Stimulated activated effector memory CD8-positive, alpha-beta T cell treated with anti-CD3 and anti-CD28 coated beads, Interleukin-12 subunit alpha, Interleukin-12 subunit beta, amount 100 ng/mL, for 72 hours (primary cell): Measurements from ENCODE around the gene HAX1.
"Not testable (repeated sequence)": the region's sequence is repeated elsewhere in the genome, so short reads cannot be mapped to it uniquely, and the experiment has no call there.

Source experiments
- ATAC-seq: fragments of 150-1000 bp; cut with Tn5 transposase; 2 replicates; pipeline ENCODE4 v1.10.0; 2021
- DNase-seq, 2 donors: peaks; one replicate each; pipeline ENCODE4 v3.0.0; 2021 to 2022; ENCODE audit warnings: low spot score in 2 of 2
- H3K27ac Mint-ChIP-seq: one replicate; pipeline ENCODE4 v1.8.0; 2022; ENCODE audit warnings: mild to moderate bottlenecking, mixed read lengths
- H3K36me3 Mint-ChIP-seq: one replicate; pipeline ENCODE4 v1.8.0; 2022; ENCODE audit warnings: mild to moderate bottlenecking, mixed read lengths
- H3K4me1 Mint-ChIP-seq: one replicate; pipeline ENCODE4 v1.8.0; 2022; ENCODE audit warnings: mixed read lengths
- H3K4me3 Mint-ChIP-seq: one replicate; pipeline ENCODE4 v1.8.0; 2022; ENCODE audit warnings: mild to moderate bottlenecking, mixed read lengths
- H3K9me3 Mint-ChIP-seq: one replicate; pipeline ENCODE4 v1.8.0; 2022; ENCODE audit warnings: mixed read lengths

HAX1 gene

GRCh38 chr1:154272217-154272998, at the start of gene HAX1:
Gene HAX1, plus strand, starts transcription at chr1:154272629. Its CDS starts 95 bp downstream, at chr1:154272724.
- DNase-seq: peak; percentile 84 to 96
- Mint-ChIP-seq H3K27ac (peak within 1 kb of the TSS; percentile 99), H3K36me3 (peaks cover 90% of the 10 kb centered on the region), H3K4me3 (peak within 1 kb of the TSS; percentile 98), H3K9me3 (no peaks in the 10 kb centered on the region), H3K4me1 (peaks cover 49% of the 10 kb centered on the region)
- peak; percentile 95 for ATAC-seq

DNA sequence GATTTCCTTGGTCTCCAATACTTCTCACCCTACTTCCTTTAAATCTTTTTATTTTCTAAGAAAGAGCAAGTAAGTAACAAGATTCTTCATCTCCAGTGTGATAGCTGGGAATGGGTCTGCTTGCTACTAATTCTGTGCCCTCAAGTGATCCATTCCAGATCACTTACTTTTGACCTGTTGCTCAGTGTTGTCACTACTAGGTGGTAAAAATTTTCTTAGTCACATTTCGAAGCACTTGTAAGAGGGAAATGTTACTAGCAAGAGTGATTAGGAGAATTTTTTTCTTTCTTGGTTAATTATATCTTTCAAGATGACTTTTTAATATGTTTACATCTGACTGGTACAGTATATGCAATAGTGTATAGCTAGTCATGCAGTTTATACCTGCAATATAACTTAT, 49.5 kb upstream of the HAX1 start:
- ATAC-seq: no peak
- peaks cover 63% of the 10 kb centered on the region for H3K4me1 Mint-ChIP-seq
- H3K4me3 Mint-ChIP-seq: peak overlapping the region; percentile 94
- no peaks in the 10 kb centered on the region for H3K9me3 Mint-ChIP-seq
- DNase-seq: no peak
- peaks cover 100% of the 10 kb centered on the region for H3K36me3 Mint-ChIP-seq
- H3K27ac Mint-ChIP-seq: peak overlapping the region; percentile 98

DNA sequence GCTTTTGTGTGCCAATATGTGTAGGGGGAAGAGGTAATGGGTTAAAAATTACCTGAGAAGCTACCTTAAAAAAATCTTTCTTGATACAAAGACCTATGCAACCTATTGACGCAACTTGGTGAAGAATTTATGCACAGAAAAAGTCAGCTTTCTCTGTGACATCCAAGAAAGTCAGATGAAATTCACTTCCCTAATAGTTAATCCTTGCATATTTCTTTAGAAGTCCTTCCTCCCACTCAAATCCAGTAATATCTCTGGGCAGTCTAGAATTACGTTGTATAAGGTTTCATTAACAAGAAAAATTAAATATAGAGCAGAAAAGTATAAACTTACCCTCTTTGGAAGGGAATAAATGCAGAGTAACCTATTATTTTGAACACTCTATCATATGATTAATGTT, 48.8 kb upstream of the HAX1 start:
- Mint-ChIP-seq H3K36me3 (peaks cover 100% of the 10 kb centered on the region), H3K27ac (peak overlapping the region; percentile 98), H3K9me3 (no peaks in the 10 kb centered on the region), H3K4me1 (peaks cover 56% of the 10 kb centered on the region), H3K4me3 (peak overlapping the region; percentile 94)
- DNase-seq (no peak), ATAC-seq (no peak)

DNA sequence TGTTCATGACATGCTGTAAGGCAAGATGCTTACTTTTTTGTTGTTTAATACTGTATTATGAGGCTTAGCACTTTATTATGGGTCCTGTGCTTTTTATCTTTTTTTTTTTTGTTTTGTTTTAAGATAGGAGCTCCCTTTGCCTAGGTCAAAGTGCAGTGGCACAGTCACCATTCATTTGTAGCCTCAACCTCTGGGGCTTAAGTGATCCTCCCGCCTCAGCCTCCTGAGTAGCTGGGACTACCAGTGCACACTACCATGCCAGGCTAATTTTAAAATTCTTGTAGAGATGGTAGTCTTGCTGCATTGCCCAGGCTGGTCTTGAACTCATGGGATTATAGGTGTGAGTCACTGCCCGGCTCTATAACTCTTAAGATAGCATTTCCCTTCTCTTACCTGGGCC, 47.1 kb upstream of the HAX1 start:
- no peak for ATAC-seq
- Mint-ChIP-seq H3K9me3 (no peaks in the 10 kb centered on the region), H3K4me3 (no peak overlapping the region), H3K27ac (peak overlapping the region; percentile 98), H3K4me1 (peaks cover 47% of the 10 kb centered on the region), H3K36me3 (peaks cover 100% of the 10 kb centered on the region)
- DNase-seq: no peak

- H3K4me1 Mint-ChIP-seq, ATAC-seq, DNase-seq, H3K9me3 Mint-ChIP-seq, H3K4me3 Mint-ChIP-seq: not testable (repeated sequence)
- Mint-ChIP-seq H3K27ac (peak overlapping the region; percentile 74), H3K36me3 (peaks cover 100% of the 10 kb centered on the region)
Observed at GRCh38 chr1:154231112-154231511, 41.3 kb upstream of the HAX1 start.

- H3K4me1 Mint-ChIP-seq, ATAC-seq, DNase-seq, H3K9me3 Mint-ChIP-seq, H3K4me3 Mint-ChIP-seq: not testable (repeated sequence)
- Mint-ChIP-seq H3K36me3 (peaks cover 100% of the 10 kb centered on the region), H3K27ac (peak overlapping the region; percentile 26)
Observed at GRCh38 chr1:154233127-154233526, 39.3 kb upstream of the HAX1 start.

DNA sequence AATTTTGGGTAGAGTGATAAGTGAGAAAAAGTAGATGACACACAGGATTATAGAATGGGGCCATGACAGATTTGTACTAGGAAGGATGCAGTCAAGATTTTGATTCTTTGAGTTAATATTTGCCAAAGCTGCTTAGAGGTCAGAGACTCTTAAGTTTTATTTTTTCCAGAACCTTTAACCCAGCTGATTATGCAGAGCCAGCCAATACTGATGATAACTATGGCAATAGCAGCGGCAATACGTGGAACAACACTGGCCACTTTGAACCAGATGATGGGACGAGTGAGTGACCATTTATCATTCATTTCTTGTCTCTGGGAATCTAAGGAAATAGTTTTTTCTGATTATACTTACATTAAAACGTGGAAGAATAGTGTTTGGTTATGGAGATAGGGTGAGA, 35.6 kb upstream of the HAX1 start:
- H3K4me1 Mint-ChIP-seq: peaks cover 21% of the 10 kb centered on the region
- DNase-seq (no peak), ATAC-seq (no peak)
- H3K4me3 Mint-ChIP-seq: no peak overlapping the region
- no peaks in the 10 kb centered on the region for H3K9me3 Mint-ChIP-seq
- peaks cover 100% of the 10 kb centered on the region for H3K36me3 Mint-ChIP-seq
- H3K27ac Mint-ChIP-seq: peak overlapping the region; percentile 23

DNA sequence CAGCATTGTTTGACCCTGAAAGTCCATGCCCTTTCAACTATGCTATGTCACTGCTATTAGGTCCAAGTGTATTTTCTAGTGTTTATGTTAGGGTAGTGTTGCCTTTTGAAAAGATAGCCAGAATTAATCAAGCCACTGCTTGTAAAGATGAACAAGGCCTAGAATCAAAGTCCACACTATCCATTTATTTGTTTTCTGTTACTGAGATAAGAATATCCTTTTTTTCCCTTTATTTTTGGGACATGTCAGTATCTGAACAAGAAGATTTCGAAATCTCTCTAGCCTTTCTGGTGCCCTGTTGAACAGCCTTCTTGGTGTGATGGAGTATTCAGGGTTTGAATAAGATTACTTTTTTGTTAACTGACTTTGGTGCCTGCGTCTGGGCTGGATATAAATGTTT, 35.0 kb upstream of the HAX1 start:
- Mint-ChIP-seq H3K4me3 (no peak overlapping the region), H3K9me3 (no peaks in the 10 kb centered on the region), H3K27ac (peak overlapping the region; percentile 54), H3K36me3 (peaks cover 100% of the 10 kb centered on the region), H3K4me1 (peaks cover 27% of the 10 kb centered on the region)
- ATAC-seq (no peak), DNase-seq (no peak)

- peaks cover 27% of the 10 kb centered on the region for H3K4me1 Mint-ChIP-seq
- ATAC-seq (no peak), DNase-seq (no peak)
- H3K9me3 Mint-ChIP-seq: no peaks in the 10 kb centered on the region
- H3K36me3 Mint-ChIP-seq: peaks cover 100% of the 10 kb centered on the region
- H3K27ac Mint-ChIP-seq: peak overlapping the region; percentile 54
- no peak overlapping the region for H3K4me3 Mint-ChIP-seq
Observed at GRCh38 chr1:154237880-154238506, 34.4 kb upstream of the HAX1 start.

DNA sequence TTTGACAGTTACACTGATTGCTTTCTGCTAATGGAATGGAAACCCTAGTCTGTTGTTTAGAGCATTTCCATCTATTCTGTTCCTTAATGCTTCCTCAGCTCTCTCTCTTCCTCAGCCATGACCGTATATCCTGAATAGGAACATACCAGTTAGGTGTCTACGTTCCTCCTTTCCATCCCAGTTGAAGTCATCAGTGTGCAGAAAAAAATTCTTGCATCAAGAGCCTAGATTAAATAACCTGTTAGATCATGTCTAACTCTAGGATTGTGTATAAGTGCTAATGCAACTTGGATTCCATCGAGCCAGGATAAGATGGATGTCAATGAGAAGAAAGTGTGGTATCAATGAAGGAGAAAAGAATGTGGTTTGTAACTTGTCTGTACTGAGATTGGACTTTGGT, 32.9 kb upstream of the HAX1 start:
- no peak overlapping the region for H3K4me3 Mint-ChIP-seq
- peaks cover 100% of the 10 kb centered on the region for H3K36me3 Mint-ChIP-seq
- peak overlapping the region; percentile 5 for H3K27ac Mint-ChIP-seq
- ATAC-seq (no peak), DNase-seq (no peak)
- peaks cover 27% of the 10 kb centered on the region for H3K4me1 Mint-ChIP-seq
- no peaks in the 10 kb centered on the region for H3K9me3 Mint-ChIP-seq

DNA sequence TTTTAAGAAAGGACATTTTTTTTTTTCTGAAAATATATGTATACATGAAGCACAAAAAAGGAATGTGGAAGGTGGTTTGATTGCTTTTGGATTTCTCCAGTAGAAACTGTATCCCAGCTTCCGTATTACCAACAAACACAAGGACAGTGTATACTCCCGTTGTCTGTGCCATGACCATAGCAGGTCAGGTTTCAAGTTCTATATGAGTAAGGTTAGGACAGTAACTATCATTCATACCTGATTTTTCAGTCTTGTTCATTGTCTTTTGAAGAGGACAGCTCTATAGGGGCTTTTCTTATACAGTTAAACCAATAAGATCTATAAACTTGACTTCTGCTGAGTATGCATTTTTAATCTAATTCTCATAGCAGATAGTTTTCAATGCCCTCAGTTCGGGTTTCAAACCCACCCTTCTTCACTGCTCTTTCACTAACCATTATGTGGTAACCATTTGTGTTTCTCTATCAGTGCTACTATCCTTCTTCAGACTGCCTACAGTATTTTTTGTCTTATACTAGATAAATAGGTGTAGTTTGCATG, 32.1 kb upstream of the HAX1 start:
- Mint-ChIP-seq H3K4me1 (peaks cover 27% of the 10 kb centered on the region), H3K27ac (peak overlapping the region; percentile 61), H3K4me3 (no peak overlapping the region), H3K36me3 (peaks cover 100% of the 10 kb centered on the region), H3K9me3 (no peaks in the 10 kb centered on the region)
- no peak for DNase-seq
- peak; percentile 54 for ATAC-seq

DNA sequence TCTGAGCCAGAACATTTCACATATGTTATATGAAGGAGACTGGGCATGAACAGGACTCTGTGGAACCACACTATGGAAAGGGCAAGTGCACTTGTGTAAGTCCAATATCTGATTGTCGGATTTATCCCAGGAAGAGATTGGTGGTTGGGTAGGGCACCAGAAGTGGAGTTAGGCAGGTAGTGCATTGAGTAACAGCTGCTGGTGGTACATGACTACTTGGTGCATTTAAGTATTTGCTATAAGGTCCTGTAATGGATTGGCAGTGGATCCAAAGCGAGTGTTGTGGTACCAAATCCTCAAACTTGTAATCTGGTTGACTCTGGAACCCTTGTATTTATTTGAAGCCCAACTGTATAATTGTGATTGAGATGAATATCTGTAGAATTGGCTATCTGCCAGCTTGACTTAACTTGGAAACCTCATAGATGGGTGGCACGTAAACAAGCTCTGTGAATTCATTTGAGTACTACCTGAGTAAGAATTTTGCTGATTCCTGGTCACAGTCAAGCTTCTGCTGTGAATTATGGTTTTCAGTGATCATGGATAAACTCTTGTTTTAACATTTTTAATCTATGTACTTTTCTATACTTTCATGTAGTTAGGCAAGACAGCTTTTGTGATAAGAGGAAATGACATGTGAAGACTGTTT, 30.6 kb upstream of the HAX1 start:
- no peaks in the 10 kb centered on the region for H3K9me3 Mint-ChIP-seq
- peak overlapping the region; percentile 61 for H3K27ac Mint-ChIP-seq
- peak; percentile 69 for ATAC-seq
- no peak overlapping the region for H3K4me3 Mint-ChIP-seq
- H3K4me1 Mint-ChIP-seq: peaks cover 27% of the 10 kb centered on the region
- no peak for DNase-seq
- peaks cover 100% of the 10 kb centered on the region for H3K36me3 Mint-ChIP-seq

GRCh38 chr1:154253671-154254070, 18.8 kb upstream of the HAX1 start:
- peaks cover 100% of the 10 kb centered on the region for H3K36me3 Mint-ChIP-seq
- H3K9me3 Mint-ChIP-seq: no peaks in the 10 kb centered on the region
- ATAC-seq (no peak), DNase-seq (no peak)
- H3K4me1 Mint-ChIP-seq: no peaks in the 10 kb centered on the region
- peak overlapping the region; percentile 13 for H3K27ac Mint-ChIP-seq
- no peak overlapping the region for H3K4me3 Mint-ChIP-seq

GRCh38 chr1:154256686-154257085, 15.7 kb upstream of the HAX1 start:
- H3K4me1 Mint-ChIP-seq: no peaks in the 10 kb centered on the region
- H3K4me3 Mint-ChIP-seq: no peak overlapping the region
- H3K9me3 Mint-ChIP-seq: no peaks in the 10 kb centered on the region
- DNase-seq (no peak), ATAC-seq (no peak)
- no peak overlapping the region for H3K27ac Mint-ChIP-seq
- peaks cover 100% of the 10 kb centered on the region for H3K36me3 Mint-ChIP-seq

DNA sequence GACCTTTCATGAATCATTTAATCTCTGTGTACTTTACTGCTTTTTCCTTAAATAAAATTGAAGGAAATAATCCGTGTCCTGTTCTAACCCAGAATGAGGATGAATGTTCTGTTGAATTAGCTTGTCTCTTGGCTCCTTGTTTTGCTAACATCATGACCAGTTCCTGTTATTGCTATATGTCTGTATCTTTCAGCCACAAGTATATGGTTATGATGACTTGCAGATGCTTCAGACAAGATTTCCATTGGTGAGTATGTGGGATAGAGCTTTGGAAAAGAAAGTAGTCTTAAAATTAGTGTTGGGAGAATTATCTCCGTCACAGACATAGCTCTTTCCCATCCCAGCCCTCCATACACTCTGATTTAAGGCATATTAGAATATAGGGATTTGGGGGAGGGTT, 13.6 kb upstream of the HAX1 start:
- Mint-ChIP-seq H3K27ac (peak overlapping the region; percentile 45), H3K9me3 (no peaks in the 10 kb centered on the region), H3K36me3 (peaks cover 100% of the 10 kb centered on the region), H3K4me1 (peaks cover 9% of the 10 kb centered on the region), H3K4me3 (no peak overlapping the region)
- DNase-seq (no peak), ATAC-seq (no peak)
